ENCODE measurements around the gene MORN1. TPM values are rescaled to one million over a fixed set of nuclear protein-coding genes. Genes with fewer than 3 reads are reported as not detected.
A peak's percentile ranks its signal among the peaks of the same experiment; 100 is the strongest.

MORN1 gene
- total RNA-seq, 1 donor from 2014 or later, result 8.4 TPM

DNA sequence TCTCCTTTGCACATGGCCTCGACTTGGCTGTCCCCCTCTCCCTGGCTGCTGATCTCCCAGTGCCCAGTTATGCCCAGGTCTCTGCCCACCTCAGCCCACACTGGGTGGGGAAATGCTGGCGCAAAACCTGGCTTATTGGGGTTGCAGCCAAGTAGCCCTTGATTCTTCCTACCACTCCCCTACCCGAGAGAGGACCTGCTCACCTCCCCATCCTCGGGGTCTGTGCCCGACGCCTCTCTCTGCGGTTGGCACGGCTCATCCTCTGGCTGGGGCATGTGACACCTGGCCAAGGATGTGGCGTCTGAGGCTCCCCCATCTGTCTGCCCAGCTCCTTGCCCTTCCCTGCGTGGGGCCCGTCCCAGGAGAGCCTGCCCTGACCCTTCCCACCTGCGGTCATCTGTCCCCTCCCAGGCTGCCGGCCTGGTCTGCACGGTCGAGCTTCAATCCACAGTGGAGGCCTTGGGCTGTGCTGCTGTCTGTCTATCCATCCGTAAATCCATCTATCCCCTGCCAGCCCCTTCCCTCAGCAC, 27.5 kb upstream of the MORN1 start:
- no peak for ATAC-seq

DNA sequence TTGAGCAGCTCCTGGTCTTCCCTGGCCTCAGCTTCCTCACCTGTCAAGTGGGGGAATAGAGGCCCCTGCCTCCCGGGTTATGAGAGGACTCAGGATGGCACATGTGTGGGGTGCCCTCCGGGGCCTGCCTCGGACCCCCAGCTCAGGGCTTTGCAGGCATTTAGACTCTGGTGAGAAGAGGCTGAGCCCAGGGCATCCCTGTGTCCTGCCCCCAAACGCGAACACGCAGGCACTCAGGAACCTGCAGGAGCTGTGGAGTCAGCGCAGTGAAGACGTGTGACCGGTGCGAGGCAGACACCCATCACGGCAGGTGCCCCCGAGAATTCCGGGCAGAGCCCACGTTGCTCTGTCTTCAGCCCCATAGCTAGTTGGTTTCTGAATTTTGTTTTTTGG, 26.5 kb upstream of the MORN1 start:
- no peak for ATAC-seq

DNA sequence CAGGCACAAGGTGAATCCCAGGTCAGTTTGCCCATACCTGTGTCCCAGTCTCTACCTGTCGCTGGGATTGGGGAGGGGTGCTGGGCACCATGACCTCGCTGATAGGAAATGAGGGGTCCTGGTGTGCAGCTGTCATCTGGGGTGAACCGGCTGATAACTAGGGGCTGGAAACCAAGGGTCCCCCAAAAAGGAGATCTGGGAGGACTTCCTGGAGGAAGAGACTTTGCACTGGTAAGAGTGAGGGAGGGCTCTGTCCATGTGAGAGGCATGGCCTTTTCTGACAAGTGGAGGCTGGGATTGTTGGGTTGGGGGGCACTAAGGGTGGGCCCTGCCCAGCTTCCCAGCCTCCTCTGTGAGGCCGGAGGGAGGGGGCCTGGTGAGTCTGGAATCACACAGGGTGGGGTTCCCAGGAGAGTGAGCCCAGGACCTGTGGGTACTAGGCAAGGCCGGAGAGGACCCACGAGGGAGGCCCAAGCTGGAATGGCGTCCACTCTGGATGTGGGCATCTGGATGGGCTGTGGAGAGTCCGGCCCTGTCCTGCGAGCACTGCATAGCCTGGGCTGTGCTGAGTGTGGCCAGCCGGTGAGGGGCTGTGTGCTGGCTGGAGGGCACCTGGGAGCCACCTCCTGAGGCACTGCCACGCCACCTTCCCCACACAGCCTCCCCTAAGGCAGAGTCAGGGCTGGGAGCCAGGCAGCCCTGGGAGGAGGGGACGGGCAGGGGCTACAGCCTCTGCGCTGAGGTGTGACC, 25.9 kb upstream of the MORN1 start:
- no peak for ATAC-seq

DNA sequence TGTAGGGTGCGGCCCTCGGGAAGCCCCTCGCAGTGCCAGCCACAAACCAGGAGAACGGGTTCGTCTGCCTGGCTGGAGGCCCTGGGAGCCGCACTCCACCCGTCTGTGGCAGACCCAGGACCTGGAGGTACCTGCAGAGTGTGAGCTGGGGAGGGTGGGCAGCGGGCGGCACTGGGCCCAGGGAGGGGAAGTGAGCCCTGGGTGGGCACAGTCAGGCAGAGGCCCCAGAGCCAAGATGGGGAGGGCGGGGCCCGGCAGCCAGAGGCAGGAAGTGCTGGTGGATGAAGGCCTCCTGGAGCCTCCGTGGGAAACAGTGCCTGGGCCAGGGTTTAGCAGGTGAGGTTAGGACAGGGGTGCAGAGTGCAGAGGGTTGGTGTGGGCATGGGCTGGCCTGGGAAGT, 25.0 kb upstream of the MORN1 start:
- peak; percentile 46 for ATAC-seq

DNA sequence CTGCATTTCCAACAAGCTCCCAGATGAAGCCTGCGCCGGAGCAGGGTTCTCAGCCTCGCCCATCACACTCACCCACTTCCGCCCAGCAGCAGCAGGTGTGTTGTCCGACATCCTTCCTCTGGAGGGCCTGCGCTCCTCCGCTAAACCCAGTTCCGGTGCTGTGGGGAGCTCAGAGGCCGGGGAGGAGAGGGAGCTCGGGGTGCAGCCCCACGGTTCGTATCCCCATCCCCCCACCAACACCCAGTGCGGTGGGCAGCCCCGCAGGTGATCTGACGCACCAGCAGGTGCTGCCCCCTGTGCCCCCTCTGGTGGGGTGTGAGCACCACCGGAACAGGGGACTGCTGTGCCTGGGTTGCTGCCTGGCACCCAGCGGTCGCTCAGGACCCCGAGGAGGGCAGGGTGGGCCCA, 24.5 kb upstream of the MORN1 start:
- ATAC-seq, result peak; percentile 34

DNA sequence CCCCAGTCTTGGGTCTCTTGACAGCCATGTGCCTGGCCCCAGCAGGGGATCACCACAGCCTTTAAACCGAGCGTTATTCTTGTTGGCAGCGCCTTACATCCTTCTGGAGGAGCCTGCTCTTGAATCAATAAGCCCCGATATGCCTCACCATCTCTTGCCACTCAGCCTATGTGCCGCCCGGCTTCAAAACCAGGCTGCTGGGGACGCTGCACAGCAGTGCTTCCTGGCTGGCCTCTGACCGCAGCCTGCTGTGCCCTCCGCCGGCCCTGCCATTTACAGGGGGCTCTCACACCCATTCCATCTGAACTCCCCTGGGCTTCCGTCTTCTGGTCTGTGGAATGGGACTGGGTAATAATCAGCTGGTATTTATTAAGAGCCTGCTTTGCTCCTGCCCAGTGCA, 24.0 kb upstream of the MORN1 start:
- ATAC-seq, result no peak

DNA sequence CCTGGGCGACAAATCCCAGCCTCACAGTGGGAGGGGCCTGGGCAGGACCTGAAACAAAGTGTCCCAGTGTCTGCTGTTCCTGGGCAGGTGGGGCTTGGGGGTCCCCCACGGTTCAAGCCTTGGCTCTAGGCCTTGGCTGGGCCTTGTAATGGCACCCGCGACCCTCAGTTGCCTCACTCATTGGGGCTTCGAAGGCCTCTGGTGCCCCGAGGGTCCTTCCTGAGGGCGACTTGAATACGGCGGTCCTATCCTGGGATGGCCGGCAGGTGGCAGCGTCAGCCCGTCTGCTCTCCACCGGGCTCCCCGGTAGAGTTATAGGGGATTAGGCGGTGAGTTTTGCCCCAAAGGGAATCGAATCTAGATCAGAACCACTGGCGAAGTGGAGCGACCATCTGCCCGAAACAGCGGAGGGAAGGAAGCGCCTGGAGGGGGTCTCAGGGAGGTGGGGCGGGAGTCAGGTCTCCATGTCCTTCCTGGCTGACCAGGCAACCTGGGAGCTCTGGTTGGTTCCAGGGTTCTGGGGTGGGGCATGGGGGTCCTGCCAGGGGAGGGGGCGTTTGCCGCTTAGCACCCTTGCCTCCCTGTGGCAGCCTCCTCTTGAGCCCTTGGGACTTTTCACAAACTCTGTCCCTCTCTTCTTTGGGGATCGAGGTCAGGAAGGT, 23.1 kb upstream of the MORN1 start:
- no peak for ATAC-seq

DNA sequence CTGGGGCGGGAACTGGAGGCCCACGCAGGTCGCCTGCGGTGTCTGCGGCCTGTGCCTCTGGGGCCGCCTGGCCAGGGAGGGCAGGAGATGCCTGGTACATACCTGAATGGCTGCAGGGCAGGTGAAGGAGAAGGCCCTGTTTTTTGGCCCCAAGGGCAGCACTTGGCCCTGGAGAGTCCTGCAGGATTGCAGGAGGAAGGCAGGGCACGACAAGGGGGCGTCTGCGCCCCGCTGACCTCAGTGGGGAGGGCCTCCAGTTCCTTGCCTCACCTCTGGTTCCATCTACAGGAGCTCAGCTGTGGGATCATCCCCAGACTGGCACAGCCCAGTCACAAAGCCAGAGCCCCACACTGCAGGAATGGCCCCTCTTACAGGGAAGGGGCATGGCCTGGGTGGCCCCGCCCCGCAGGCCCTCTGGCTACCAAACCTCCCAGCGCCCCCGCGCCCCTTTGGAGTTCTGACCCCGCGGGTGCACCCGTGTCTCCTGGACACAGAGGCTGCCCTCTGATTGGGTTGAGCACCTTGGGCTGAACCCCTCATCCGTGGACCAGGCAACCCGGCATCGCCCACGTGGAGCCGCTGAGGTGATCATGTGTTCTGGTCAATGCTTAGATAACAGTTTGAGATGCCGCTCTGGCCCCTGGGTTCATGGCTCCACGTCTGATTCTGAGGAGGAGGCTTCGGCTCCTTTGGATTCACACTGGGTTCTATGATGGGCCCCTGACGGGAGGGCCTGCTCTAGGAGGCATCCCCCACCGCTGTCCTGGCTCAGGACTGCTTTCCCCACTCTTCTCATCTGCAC, 22.3 kb upstream of the MORN1 start:
- ATAC-seq, result no peak

DNA sequence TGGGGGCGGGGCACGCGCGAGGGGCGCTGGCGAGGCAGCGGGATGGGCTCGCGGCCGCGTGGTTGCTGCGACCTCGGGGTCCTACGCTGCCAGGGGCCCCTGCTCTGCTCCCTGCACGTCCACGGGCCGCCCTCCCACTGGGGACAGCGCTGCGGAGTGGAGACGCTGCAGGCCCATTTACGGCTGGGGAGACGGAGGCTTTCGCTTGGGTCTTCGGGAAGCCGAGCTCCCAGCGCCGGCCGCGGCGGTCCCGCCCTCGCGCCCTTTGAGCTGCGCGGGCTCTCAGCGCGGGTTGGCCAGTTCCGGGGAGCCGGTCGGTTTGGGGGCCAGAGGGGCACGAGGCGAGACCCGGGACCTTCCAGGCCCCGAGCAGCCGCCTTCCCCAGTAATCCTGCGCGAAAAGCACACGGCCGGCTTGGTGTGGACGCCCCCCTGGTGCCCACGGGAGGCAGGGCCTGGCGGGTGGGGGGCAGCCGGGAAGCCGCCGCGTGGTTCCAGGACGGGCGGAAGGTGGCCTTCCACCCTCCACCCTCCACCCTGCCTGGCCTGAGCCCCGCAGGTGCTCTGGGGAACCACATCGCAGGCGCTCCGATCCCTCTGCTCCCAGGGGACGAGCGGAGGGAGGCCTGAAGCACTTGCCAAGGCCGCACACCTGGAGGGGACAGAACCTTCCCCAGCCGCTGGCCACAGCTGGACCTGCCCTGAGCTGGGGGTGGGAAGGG, 21.6 kb upstream of the MORN1 start:
- peak; percentile 0 for ATAC-seq

DNA sequence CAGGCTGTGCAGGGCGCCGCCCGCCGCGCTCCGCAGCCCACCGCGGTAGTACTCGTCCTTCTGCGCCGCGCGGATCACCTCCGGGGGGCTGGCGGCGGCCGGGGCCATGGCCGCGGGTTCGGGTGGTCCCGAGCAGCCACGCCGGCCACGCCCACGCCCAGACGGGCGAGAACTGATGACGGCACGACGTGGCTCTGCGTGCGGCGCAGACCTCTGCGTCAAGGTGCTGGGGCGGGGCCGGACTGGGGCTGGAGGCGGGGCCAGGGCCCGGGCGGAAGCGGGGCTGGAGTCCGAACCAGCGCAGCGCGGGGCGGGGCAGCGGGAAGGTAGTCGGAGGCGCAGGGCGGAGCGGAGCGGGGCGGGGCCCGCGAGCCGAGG, 21.0 kb upstream of the MORN1 start, which contains the start of gene PEX10:
PEX10 (minus strand) TSS at position 170 of the 378 bp plus-strand sequence; CDS start at position 108, 62 bp downstream.
- peak; percentile 89 for ATAC-seq

DNA sequence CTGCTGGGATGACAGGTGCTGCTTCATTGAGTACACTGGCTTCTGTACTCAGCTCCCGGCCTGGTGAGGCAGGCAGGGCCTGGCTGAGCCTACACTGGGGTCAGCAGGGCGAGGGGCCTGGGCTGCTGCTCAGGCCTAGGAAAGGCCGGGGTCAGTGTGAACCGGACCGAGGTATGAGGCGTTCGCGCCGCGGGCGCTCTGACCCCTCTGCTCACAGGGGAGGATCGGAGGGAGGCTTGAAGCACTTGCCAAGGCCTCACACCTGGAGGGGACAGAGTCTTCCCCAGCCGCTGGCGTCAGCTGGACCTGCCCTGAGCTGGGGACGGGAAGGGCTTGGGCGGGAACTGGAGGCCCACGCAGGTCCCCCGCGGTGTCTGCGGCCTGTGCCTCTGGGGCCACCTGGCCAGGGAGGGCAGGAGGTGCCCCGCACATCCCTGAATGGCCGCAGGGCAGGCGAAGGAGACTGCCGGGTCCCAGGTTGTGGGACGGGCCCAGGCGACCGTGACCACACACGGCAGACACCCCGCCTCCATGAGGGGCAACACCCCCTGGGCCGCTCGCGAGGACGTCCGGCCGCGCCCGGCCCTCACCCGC, 20.5 kb upstream of the MORN1 start:
- peak; percentile 7 for ATAC-seq

DNA sequence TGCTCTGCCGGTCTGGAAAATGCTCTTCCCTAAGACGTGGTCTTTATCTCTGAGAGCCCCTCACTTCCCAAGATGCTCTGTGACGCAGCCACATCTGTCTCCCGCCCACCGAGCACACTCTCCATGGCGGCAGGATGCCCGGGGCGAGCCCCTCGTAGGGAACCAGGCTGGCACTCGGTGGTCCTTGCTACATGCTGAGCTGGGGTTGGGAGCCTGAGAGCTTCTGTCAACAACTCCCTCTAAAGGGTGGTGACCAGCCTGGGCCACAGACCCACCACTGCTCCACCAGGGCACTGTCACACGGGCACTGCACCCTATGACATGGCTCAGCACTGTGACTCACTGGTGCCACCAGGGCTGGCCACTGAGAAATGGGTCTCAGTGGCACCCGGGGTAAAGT, 18.4 kb upstream of the MORN1 start:
- ATAC-seq, result no peak

DNA sequence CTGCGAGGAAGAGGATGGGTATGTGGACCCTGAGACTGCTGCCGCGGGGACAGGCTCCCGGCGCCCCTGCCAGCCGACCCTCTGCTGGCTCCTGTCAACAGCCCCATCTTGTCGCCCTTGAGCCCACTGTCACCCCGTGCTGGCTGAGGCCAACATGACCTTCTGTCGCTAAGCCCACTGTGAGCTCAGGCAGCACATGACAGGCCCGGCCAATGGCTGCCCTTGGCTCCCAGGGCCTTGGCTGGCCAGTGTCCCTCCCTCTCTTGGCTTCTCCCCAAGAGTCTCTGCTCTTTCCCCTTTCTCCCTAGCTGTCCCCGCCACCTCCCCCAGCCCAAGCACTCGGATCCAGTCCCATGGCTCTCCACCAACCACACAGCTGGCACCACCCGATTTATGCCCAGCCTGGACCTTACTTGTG, 17.5 kb upstream of the MORN1 start:
- ATAC-seq, result no peak

DNA sequence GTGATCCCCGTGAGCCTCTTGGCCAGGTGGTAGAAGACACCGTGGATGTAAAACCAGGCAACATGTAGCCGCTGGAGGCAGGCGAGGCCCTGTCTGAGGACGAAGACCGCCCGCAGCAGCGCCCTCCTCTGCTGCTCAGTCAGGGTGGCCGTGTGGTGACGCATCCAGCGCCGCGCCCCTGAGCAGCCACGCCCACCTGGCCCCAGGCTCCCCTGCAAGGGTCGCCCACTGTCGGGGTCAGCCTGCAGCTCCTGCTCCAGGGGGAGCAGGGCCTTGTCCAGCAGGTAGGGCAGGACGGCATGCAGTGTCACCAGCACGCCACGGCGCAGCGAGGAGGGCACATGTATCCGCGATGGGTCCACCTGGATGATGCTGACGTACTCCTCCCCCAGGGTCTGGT, 17.1 kb upstream of the MORN1 start:
- ATAC-seq, result no peak

DNA sequence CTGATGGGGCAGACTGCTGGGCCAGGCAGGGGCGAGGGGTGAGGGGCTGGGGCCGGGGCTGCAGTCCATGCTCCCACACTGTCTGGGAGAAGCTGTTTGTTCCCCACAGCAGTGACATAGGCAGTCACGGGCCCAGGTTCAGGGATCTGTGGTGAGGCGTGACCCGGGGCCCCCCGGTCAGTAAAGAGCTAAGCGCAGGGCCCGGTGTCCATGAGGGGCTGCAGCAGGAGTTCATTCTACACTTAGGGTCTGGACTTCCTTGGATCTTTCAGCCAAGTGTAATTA, 16.6 kb upstream of the MORN1 start:
- no peak for ATAC-seq

DNA sequence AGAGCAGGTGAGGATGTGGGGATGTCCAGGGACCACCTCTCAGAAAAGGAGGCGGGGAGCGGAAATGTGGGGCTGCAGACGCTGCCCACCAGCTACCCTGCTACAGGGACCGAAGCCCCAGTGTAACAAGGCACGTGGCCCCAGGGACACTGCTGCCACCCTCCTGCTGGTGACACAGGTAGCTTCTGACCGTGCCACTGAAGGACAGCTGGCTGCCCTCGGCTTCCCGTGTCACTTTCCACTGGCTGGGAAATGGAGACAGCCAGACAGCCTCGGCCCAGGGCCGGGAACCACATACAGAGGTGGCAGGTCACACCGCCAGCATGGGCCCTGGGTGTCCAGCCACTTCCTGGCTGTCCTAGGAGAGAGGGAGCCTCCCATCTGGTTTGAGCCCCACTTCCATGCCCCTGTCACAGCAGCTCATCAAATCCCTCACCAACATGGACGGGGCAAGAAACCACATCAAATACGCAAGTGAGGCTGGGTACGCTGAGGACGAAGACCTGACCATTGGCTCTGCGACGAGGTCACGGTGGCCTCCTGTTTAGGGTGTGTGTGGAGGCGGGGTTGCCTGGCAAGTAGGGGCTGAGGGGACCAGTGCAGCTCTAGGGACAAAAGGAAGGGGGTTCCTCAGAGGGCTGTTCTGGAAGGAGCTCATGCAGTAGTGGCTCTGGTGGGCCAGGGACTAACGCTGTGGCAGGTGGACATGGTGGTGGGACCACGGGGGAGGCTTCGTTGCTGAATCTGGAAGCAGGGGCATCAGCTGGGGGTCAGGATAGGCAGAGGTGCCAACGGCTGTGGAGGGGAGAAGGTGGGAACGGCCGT, 16.0 kb upstream of the MORN1 start:
- ATAC-seq, result no peak

DNA sequence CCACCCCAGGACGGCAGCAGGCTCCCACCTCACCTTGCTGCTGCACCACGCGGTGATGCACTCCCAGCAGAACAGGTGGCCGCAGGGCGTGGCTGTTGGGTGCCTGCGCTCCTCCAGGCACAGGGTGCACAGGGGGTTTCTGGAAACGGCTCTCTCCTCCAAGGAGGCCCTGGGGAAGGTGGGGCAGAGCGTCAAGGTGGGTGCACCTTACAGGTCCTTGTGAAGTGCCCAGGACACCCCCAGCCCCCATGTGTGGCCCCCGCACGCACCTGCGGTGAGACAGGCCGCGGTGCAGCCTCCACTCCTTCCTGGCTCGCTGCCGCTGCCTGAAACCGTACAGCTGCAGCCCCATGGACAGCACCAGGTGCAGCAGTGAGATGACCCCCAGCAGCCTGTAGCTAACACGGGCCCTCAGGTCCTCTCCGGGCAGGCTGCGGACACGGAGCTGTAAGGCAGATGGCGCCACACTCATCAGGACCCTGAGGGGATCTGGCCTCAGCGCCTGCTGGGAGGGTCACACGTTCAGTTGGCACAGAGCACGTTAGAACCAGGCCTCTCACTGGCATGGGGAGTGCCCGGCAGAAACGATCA, 15.2 kb upstream of the MORN1 start:
- no peak for ATAC-seq

DNA sequence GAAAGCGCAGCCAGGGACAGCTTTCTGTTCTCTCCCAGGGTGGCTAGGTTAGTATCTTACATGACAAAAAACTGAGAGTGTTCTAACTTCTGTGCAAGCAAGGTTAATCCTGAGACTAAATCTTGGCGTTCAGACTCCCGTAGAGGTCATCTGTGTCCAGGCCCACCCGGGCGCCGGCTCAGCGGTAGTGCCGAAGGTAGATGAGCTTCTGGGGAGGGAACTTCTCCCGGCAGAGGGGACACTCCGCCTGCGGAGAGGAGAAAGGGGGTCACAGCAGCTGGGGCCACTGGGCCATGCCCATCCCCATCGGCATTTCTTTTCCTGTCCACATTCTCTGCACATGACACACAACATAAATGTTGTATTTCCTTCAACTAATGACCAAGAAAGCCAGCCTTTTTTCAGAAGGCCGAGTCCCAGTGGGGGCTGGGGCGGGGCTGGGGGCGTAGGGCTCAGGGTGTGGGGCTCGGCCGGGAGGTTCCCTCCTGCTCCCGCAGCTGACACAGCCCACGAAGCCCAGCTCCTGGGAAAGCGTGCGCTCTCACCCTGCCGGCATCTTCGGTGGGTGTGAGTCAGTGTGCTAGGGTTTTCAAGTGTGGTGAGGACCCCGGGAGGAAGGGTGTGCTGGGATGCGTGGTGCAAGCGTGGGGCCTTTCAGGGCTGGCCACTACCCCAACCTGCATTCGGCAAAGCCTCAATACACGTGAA, 14.4 kb upstream of the MORN1 start:
- ATAC-seq, result no peak

DNA sequence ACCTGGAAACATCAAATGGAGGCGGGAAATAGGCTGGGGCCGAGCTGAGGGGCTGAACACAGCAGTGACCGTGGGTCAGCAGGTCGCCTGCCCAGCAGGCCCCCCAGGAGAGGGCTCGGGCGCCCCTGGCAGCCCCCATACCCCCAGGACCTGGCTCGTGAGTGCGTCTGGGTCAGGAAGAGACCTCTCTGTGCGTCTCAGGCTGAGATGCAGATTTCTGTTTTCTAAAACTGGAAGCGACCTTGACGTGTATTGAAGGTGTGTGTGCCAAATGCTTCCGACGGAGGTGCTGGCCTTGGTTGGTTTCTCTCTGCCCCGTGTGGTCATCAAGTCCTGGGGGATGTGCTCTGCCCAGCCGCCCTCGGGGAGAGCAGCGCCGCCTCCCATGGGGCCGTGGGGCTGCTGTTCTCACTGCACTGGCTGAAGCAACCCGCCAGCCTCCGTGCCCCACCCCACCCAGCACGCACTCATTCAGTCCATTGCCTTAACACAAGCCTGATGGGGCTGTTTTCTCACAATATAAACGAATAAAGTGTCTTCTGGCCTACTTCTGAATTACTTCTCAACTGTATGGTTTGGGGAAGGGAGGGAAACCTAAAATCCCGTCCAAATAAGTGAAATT, 13.6 kb upstream of the MORN1 start:
- no peak for ATAC-seq

Measured in esophagus mucosa (tissue), 1 donor.